Measurements from ENCODE around the gene NUP160.
"Not testable (repeated sequence)": the region's sequence is repeated elsewhere in the genome, so short reads cannot be mapped to it uniquely, and the experiment has no call there.

Gene NUP160

DNA sequence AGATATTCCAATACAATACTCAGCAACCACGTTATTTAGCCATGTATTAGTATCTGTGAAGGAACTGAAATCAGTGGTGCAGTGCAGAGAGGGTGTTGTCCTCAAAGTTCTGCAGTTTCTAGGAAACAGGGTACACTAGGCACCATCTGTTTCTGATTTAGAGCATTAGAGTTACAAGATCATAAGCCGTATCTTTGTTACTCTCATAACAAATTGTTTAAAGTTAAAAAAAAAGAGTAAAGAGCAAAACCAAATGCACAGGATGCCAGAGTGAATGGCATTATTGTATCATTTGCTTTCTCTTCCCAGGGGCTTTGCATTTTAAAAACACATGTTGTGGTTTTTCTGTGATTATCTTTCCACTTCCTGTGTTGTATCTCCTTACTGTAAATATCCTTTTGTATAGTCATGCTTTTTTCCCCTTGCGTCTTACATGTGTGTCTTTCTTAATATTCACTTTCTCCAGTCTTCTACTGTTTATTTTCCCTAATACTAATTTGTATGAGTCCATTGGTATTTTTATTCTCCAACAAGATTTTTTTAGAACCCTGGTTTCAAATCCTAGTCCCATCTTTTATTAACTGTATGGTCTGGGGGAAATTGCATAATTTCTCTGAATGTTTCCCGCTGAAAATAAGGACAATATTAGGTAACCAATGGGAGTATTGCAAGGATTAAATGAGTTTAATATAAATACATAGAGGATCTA lies 15.2 kb upstream of the NUP160 start:
- DNase-seq, result no peak

DNA sequence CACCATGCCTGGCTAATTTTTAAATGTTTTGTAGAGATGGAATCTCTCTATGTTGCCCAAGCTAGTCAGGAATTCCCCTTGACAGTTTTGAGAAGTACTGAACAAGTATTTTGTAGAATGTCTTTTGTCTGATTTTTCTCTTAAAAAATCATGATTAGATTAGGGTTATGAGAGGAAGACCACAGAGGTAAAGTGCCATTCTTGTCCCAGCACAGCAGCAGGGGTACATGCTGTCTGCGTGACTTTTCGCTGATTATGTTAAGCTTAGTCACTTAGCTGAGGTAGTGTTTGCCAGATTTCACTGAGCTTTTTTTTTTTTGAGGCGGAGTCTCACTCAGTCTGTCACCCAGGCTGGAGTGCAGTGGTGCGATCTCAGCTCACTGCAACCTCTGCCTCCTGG lies 13.6 kb upstream of the NUP160 start:
- no peak for DNase-seq

DNA sequence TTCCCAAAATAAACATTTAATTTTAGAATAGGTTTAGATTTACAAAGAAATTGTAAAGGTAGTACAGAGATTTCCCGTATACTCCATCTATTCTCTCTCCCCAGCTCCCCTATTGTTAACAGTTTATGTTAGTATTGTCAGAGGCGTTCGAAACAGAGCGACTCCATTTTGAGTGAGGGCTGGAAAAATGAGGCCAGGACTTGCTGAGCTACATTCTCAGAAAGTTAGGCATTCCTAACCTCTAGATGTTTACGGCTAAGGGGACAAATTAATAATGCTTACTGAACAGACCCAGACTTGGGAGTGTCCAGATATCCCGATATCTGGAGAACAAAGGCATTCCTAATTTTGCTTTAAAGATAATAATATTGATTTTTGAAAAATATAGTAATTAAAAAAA lies 12.4 kb upstream of the NUP160 start:
- no peak for DNase-seq

DNA sequence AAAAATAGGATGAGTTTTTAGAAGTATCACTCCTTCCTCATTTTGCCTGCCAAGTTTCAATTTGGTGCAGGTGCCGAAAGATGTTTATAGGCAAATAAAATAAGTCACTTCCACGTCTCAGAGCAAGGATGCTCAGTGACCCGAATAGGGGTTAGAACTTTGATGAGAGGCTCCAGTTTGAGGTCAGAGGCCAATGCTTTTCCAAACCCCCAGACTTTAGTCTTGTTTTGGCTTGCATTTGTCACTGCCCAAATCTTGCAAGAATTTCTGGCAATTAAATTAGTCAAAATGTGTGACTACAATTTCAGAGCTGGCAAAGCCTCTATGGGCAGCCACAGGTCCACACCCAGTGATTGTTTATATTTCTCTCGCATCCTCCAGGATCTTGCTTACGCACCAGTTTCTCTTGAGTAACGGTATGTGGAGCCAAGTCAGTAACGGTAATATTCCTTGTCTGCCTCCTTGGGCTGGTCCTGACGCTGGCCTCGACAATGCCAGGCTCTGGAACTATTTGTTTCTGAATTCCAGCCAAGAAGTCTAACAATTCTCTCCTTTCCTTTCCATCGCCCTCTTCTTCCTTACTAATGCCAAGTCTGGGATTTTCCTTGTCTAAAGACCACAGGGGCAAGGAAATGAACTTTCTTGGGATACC lies 9.9 kb upstream of the NUP160 start:
- no peak for DNase-seq

DNA sequence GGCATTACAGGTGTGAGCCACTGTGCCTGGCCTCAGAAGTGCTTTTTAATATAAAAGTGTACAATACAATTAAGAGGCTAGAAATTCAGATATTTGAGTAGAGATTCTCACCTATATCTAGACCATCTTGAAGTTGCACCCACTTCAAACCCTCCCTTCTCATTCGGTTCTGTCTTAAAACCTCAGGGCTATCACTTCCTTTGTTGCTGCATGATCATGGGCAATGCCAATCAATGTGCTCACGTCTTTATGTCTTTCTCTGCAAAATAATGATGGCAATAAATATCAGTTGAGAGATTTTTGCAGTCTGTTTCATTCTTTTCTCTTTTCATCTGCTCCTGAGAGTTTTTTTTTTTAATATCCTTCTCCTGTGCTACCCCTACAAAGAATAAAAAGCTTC lies 9.3 kb upstream of the NUP160 start:
- DNase-seq, result no peak

DNA sequence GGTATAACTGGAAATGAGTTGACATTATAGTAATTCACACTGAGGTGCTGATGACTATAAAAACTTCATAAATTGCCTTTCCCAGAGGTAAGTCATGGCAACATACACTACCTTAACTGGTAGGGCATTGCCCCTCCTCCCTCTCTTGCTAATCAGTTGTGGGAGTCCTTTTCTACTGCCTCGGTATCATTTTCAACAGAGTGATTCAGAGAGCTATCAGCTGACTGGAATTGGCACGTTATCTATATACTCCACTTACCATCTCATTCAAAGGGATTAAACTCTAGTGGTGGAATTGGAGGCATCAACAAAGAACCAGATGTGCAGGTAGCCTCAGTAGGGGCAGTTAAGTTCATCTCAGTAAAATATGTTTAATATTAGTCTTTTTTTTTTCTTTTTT lies 8.0 kb upstream of the NUP160 start:
- DNase-seq, result no peak

DNA sequence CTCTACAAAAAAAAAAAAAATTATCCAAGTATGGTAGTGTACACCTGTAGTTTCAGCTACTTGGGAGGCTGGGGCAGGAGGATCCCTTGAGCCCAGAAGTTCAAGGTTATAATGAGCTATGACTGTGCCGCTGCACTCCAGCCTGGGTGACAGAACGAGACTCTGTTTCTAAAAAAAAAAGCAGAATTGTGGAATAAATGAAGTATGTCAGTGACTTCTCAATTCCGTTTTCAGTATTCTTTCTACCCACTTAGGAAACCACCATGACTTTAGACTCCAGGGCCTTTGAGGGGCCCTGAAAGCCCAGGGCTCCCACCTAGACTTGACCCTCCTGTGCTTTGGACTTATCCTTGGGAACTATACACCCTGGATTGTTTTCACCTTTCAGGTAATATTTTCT lies 6.5 kb upstream of the NUP160 start:
- no peak for DNase-seq

DNA sequence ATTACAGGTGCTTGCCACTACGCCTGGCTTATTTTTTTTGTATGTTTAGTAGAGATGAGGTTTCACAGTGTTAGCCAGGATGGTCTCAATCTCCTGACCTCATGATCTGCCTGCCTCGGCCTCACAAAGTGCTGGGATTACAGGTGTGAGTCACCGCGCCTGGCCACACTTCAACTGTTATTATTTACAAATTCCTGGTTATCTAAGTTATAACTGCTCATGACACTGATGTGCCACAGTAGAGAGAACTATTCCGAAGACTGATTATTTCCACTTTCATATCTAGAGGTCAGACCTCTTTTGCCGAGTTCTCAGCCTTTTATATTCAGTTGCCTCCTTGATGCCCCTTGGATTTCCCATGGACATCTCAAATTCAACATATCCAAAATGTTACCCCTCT lies 3.9 kb upstream of the NUP160 start:
- DNase-seq, result no peak

DNA sequence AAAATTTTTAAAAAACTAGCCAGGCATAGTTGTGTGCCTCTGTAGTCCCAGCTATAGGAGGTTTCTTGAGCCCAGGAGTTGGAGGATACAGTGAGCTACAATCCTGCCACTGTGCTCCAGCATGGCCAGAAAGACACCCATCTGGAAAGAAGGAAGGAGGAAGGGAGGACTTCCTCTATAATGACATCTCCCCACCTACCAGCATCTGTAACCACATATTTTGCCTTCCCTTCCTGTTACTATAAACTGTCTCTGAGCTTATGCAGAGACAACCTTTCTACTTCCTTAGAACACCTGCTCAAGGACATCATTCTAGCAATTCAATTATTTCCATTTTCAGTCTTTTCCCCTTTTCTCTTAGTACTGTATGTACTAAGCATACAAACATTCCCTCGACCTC lies 2.2 kb upstream of the NUP160 start:
- no peak for DNase-seq

DNA sequence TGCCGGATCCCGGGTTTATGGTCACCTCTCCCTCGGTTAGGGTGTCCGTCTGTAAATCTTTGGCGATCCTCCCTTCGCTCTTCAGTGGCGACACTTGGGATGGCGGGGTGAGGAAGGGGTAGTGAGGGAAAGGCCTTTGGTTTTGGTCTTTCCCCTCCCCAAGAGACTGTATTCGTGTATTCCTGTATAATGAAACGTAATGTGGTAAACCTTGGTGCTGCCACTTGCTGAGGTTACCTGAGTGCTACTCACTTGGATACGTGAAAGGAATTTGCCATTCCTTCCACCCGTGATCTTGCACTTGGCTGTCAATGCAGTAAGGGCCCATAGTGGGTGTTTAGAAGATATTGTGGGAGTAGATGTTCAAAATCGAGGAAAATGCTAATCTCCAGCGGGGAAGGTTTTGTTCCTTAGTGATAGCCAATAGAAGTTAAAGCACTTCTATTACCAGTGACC lies 578 bp upstream of the NUP160 start:
- no peak for DNase-seq

DNA sequence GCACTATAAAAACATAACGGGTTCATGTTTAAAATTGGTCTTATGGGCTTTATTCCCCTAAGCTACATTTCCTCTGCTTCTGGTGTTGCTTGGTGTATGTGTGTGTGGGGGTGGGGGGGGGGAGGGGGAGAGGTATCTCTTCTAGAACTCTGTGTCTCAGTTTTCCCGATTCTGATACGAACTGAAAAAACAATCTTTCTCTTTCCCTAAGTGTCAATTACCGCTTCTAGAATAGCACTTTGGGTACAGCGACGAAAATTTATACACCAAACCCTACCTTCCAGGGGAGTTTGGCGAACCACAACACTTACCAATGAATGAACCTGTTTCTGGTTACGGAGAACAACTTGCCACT lies 636 bp downstream of the NUP160 start:
- DNase-seq, result no peak

DNA sequence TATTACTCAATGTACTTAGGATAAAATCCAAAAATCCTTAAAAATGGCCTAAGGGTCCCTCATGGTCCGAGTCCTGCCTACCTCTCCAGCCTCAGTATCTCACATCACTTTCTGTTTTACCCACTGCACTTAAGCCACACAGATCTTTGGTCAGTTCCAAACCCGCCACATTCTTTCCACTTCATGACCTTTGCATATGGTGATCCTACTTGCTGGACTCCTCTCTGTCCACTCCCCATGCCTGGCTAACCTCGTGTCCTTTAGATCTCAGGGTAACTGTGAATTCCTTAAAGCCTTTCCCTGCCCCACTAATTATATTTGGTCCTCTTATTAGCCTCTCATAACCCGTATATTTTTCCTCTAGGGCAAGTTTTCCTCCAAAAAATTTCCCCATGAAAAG lies 1.2 kb downstream of the NUP160 start:
- no peak for DNase-seq

DNA sequence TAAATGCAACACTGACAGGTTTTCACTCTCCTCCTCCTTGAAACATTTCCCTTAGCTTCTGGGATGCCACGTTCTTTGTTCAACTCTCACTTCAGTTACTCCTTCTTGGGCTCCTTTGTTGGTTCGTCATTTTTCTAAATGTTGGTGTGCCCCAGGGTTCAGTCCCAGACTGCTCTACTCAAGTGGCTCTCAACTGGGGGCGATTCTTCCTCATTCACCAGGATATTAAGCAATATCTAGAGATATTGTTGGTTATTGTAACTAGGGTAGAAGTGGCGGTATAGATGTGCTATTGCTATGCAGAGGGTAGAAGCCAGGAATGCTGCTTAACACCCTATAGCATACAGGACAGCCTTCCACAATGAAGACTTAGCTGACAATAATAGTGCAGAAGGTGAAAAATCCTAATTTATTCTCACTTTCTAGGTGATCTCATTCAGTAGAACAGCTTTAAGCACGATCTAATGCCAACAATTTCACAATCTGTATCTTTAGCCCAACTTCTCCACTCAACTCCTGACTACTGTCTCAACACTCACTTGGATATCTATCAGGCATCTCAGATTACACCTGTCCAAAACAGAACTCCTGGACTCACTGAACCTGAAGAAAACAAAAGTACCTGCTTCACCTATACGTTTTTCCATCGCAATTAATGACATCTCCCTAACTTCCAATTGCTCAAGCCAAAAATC lies 4.6 kb downstream of the NUP160 start:
- DNase-seq, result no peak

DNA sequence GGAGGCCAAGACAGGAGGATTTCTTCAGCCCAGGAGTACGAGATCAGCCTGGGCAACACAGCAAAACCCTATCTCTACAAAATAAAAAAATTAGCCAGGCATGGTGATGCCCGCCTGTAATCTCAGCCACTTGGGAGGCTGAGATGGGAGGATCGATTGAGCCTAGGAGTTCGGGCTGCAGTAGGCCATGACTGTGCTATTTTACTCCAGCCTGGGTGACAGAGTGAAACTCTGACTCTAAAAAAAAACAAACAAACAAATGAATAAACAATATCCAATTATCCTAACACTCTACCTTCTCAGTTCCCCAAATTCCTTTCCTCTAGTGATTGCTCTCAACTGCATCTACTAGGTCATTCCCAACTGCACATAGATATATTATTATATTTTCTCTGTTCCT lies 5.4 kb downstream of the NUP160 start:
- DNase-seq, result no peak

DNA sequence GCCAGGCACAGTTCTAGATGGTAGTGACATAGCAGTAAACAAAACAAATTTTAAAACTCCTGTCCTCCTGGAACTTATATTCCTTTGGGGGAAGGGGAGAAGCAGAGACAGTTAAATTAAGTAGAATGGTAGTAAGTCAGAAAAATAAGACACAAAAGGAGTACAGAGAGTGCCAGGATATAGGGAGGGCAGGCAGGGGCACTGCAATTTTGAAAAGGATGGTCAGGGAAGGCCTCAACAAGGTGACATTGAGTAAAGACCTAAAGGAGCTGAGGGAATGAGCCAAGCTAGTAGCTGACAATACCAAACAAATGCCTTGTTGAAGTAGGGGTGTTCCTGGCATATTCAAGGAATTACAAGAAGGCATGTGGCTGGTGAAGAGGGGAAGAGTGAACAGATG lies 10.2 kb downstream of the NUP160 start:
- DNase-seq, result no peak

DNA sequence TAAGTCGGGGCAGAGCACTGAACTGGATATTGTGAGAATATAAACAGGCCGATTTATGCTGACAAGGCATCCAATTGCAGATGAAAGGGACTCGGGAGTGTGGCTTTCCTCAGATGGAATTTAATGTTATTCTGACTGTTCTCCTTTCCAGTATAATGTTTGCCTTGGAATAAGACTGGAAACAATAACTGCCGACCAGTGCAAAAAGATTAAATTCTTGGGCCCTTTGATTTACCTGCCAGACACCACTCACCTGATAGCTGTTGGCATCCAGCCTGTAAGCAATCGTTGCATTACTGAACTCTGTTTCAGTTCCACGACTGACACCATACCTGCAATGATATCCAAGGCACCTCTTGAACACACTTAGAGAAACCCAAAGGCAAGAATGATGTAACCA lies 10.9 kb downstream of the NUP160 start:
- no peak for DNase-seq

DNA sequence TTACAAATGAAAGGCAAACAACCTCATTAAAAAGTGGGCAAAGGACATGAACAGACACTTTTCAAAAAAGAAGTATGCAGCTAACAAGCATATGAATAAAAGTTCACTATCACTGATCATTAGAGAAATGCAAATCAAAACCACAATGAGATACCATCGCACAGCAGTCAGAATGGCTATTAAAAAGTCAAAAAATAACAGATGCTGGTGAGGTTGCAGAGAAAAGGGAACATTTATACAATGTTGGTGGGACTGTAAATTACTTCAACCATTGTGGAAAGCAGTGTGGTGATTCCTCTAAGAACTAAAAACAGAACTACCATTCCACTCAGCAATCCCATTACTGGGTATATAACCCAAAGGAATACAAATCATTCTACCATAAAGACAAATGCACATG lies 18.1 kb downstream of the NUP160 start:
- DNase-seq, result not testable (repeated sequence)

DNA sequence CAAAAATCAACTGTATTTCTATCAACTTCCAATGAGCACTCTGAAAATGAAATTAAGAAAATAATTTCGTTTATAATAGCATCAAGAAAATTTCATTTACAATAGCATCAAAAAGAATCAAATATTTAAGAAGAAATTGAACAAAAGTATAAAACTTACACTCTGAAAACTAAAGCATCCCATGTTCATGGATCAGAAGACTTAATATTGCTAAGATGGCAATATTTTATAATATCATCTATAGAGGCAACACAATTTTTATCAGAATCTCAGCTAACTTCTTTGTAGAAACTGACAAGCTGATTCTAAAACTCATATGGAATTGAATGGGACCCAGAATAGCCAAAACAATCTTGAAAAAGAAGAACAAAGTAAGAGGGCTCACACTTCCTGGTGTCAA lies 19.9 kb downstream of the NUP160 start:
- DNase-seq, result no peak

DNA sequence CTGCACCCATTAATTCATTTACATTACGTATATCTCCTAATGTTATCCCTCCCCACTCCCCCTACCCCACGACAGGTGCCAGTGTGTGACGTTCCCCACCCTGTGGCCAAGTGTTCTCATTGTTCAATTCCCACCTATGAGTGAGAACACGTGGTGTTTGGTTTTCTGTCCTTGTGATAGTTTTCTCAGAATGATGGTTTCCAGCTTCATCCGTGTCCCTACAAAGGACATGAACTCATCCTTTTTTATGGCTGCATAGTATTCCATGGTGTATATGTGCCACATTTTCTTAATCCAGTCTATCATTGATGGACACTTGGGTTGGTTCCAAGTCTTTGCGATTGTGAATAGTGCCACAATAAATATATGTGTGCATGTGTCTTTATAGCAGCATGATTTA lies 25.5 kb downstream of the NUP160 start:
- DNase-seq, result not testable (repeated sequence)

DNA sequence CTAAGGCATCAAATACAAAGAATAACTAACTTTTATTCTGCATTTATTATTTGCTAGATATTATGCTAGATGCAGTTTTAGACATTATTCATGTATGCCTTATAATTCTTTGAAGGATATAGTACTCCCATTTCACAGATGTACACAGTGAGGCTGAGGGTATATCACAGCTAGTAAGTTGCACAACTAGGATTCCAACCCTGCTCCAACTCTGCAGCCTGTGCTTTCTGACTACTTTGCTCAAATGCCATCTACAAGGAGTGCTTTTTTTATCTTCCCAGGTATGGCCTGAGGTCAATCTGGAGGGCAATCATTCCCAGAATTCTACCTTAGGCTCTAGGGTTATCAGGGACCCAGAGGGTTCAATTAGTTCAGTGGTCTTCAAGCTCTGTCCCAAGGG lies 28.4 kb downstream of the NUP160 start:
- DNase-seq, result no peak

DNA sequence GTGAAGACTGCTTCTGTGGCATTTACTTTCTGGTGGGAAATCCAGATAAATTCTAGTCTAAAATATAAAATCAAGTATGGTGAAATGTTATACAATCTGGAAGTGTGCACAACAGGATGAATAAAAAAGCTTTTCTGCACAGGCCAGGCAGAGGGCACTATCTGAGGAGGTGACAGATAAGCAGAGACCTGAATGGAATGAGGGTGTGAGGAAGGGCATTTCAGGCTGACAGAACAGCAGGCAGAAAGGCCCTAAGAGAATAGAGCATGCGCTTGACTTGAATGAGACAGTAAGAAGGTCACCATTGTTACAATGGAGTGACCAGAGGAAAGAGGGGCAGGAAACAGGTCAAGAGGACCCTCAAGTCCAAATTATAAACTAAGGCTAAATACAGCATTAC lies 47.4 kb downstream of the NUP160 start:
- no peak for DNase-seq

DNA sequence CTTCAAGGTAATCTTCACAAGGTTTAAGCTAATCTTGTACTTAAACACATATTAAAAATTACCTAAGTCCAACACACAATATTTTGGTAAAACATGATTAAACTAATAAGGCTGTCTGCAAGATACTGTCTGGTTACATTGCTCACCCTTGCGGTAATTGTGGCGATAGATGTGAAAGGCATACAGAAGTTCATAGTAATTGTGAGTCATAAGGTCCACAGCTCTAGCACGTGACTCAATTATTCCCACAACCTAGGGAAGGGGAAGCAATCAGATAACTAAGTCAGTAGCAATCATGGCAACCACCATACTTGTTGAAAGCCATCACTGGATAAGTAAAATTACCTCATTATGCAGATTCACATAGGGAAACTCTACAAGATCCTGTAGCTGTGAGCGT lies 50.5 kb downstream of the NUP160 start:
- no peak for DNase-seq

DNA sequence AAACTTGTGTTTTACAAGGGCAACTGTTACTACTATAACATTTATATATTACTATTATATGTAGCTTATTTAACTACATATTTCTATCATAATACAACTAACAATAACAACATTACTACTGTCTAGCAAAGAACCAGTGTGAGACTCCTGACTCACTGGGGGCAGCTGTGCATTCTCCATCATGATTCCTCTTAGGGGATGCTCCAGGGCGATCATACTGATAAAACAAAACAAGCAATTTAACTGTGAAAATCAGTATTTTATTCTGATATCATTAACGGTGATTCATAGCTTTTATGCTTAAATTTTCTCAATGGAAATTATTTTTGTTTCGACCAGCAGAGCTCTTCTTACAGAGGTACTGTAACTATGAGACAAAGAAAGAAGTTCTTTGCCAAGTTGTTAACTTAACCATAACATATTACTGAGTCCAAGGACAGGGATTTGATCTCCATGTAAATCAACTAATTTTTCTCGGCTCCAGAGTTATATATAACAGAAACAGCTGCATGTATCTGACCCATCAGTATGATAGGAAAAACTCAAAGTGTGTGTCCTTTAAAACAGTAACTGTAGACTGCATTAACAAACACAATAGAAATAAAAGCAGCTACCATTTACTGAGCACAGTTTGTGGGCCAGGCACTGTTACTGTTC lies 56.2 kb downstream of the NUP160 start:
- DNase-seq, result no peak

DNA sequence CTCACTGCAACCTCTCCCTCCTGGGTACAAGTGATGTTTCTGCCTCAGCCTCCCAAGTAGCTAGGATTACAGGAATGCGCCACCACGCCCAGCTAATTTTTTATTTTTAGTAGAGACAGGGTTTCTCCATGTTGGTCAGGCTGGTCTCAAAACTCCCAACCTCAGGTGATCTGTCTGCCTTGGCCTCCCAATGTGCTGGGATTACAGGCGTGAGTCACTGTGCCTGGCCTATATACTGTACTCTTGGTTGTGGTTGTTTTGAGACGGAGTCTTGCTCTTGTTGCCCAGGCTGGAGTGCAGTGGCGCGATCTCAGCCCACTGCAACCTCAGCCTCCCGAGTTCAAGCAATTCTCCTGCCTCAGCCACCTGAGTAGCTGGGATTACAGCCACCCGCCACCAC lies 58.1 kb downstream of the NUP160 start:
- DNase-seq, result not testable (repeated sequence)
